SK-N-SH (cell line): Measurements from ENCODE around the gene ACER3. TPM values are rescaled to one million over a fixed set of nuclear protein-coding genes. Genes with fewer than 3 reads are reported as not detected.

ENCODE experiments used
- CTCF ChIA-PET: fragments of 300-600, 350-600 bp; formaldehyde crosslinking; extraction: SDS; loops from one replicate; lab custom pipeline; 2021; lab: Yijun Ruan, JAX
- POLR2A ChIA-PET: fragments of 350-600 bp; sonication (Branson Sonifier 250); formaldehyde crosslinking; extraction: SDS; loops from one replicate; lab custom pipeline; 2020; ENCODE audit warnings: antibody characterized with exemption, inconsistent platforms; lab: Yijun Ruan, JAX
- DNase-seq: peaks from one replicate; pipeline ENCODE4 v3.0.0; 2012
- H2AFZ ChIP-seq: fragments of 200-600 bp; sonication (generic); 2 replicates; pipeline ENCODE4 v1.8.1; 2016; ENCODE audit warnings: antibody characterized with exemption, mild to moderate bottlenecking, low read depth
- H3F3A ChIP-seq: fragments of 200-600 bp; sonication (generic); replicated peaks from 2 replicates; pipeline ENCODE3; 2016; ENCODE audit warnings: antibody characterized with exemption, mild to moderate bottlenecking; ENCODE audit not compliant: insufficient read depth
- H3K27ac ChIP-seq, 2 experiments: fragments of 200-500 bp in 1 of 2; fragments of 200-600 bp in 1 of 2; sonication (Bioruptor generic) in 1 of 2; sonication (generic), shearing (Covaris generic) in 1 of 2; 2 replicates each; pipeline versions ENCODE4 v1.5.1 to v1.6.1; 2014 to 2016; ENCODE audit warnings: low read depth in 2 of 2, inconsistent platforms in 1 of 2, low read length in 1 of 2, mild to moderate bottlenecking in 1 of 2, mixed read lengths in 1 of 2
- H3K27me3 ChIP-seq: fragments of 200-600 bp; sonication (generic), shearing (Covaris generic); 2 replicates; pipeline ENCODE4 v1.6.1; 2016; ENCODE audit warnings: mixed run types; ENCODE audit not compliant: insufficient read depth
- H3K36me3 ChIP-seq, 2 experiments: fragments of 200-500 bp in 1 of 2; fragments of 200-600 bp in 1 of 2; sonication (Bioruptor generic) in 1 of 2; sonication (generic) in 1 of 2; replicated peaks in 1 of 2; 2 replicates each; pipeline versions ENCODE3 to v1.5.1; 2014 to 2016; ENCODE audit warnings: low read length in 1 of 2, mild to moderate bottlenecking in 1 of 2; ENCODE audit not compliant: insufficient read depth in 2 of 2, control insufficient read depth in 1 of 2
- H3K4me1 ChIP-seq, 2 experiments: fragments of 200-500 bp in 1 of 2; fragments of 200-600 bp in 1 of 2; sonication (Bioruptor generic) in 1 of 2; sonication (generic), shearing (Covaris generic) in 1 of 2; 2 replicates each; pipeline versions ENCODE4 v1.5.1 to v1.6.1; 2014 to 2016; ENCODE audit warnings: low read depth in 1 of 2, low read length in 1 of 2, mixed run types in 1 of 2; ENCODE audit not compliant: insufficient read depth in 2 of 2, control insufficient read depth in 1 of 2
- H3K4me2 ChIP-seq: fragments of 200-600 bp; sonication (generic), shearing (Covaris generic); 2 replicates; pipeline ENCODE4 v1.6.1; 2017; ENCODE audit warnings: mixed run types
- H3K4me3 ChIP-seq, 2 experiments: fragments of 200-500 bp in 1 of 2; fragments of 200-600 bp in 1 of 2; sonication (Bioruptor generic) in 1 of 2; sonication (generic), shearing (Covaris generic) in 1 of 2; 2 replicates each; pipeline versions ENCODE4 v1.5.1 to v1.8.1; 2014 to 2016; ENCODE audit warnings: low read depth in 2 of 2, inconsistent platforms in 1 of 2, low read length in 1 of 2, mild to moderate bottlenecking in 1 of 2, mixed read lengths in 1 of 2, moderate library complexity in 1 of 2
- H3K79me2 ChIP-seq: fragments of 200-600 bp; sonication (generic); 2 replicates; pipeline ENCODE4 v1.8.1; 2017; ENCODE audit warnings: mild to moderate bottlenecking; ENCODE audit not compliant: insufficient read depth
- H3K9ac ChIP-seq: fragments of 200-600 bp; sonication (generic); 2 replicates; pipeline ENCODE4 v1.6.1; 2017; ENCODE audit warnings: mixed run types
- H3K9me2 ChIP-seq: fragments of 200-600 bp; sonication (generic); 2 replicates; pipeline ENCODE4 v1.6.1; 2017; ENCODE audit warnings: mixed run types
- H3K9me3 ChIP-seq: fragments of 200-600 bp; sonication (generic); 2 replicates; pipeline ENCODE4 v1.6.1; 2017; ENCODE audit warnings: mixed run types, mild to moderate bottlenecking, moderate library complexity
- H4K20me1 ChIP-seq: fragments of 200-600 bp; sonication (generic); 2 replicates; pipeline ENCODE4 v1.6.1; 2017; ENCODE audit warnings: mild to moderate bottlenecking, mixed run types; ENCODE audit not compliant: insufficient read depth
- CHD2 ChIP-seq: fragments of 150-350 bp; IDR thresholded peaks from 2 replicates; pipeline ENCODE4 v1.6.1; 2018; ENCODE audit warnings: low read length; ENCODE audit not compliant: partially characterized antibody
- EP300 ChIP-seq, 2 experiments: IDR thresholded peaks; 2 replicates each; pipeline versions ENCODE4 v1.4.0 to v1.6.1; 2012; ENCODE audit warnings: borderline replicate concordance in 1 of 2, low read depth in 1 of 2, low read length in 1 of 2
- FOSL2 ChIP-seq: IDR thresholded peaks from 2 replicates; pipeline ENCODE4 v1.4.0; 2012; ENCODE audit warnings: low read depth, mild to moderate bottlenecking, moderate library complexity, borderline replicate concordance
- FOXJ3 ChIP-seq: sonication (generic); formaldehyde crosslinking; IDR thresholded peaks from 2 replicates; pipeline ENCODE4 v1.5.1; 2020; ENCODE audit warnings: mild to moderate bottlenecking, missing genetic modification reagents
- FOXM1 ChIP-seq: IDR thresholded peaks from 2 replicates; pipeline ENCODE4 v1.4.0; 2012; ENCODE audit warnings: low read depth, mild to moderate bottlenecking
- GATA2 ChIP-seq: sonication (generic); formaldehyde crosslinking; IDR thresholded peaks from 2 replicates; pipeline ENCODE4 v1.5.0; 2020; ENCODE audit warnings: mild to moderate bottlenecking, missing genetic modification reagents
- JUND ChIP-seq: IDR thresholded peaks from 2 replicates; pipeline ENCODE4 v1.4.0; 2012
- MXI1 ChIP-seq: IDR thresholded peaks from 2 replicates; pipeline ENCODE4 v1.6.1; 2012; ENCODE audit warnings: mild to moderate bottlenecking, low read depth, low read length, improper control_type of control experiment
- NRF1 ChIP-seq: IDR thresholded peaks from 2 replicates; pipeline ENCODE4 v1.6.1; 2012; ENCODE audit warnings: low read depth, mild to moderate bottlenecking, low read length
- RAD21 ChIP-seq: IDR thresholded peaks from 2 replicates; pipeline ENCODE4 v1.6.1; 2012; ENCODE audit warnings: mild to moderate bottlenecking, low read length
- RXRA ChIP-seq: IDR thresholded peaks from 2 replicates; pipeline ENCODE4 v1.4.0; 2012; ENCODE audit warnings: low read depth, mild to moderate bottlenecking, borderline replicate concordance
- SIN3A ChIP-seq: IDR thresholded peaks from 2 replicates; pipeline ENCODE4 v1.6.1; 2012; ENCODE audit warnings: low read depth, mild to moderate bottlenecking, low read length, moderate library complexity, borderline replicate concordance
- TCF12 ChIP-seq: IDR thresholded peaks from 2 replicates; pipeline ENCODE4 v1.4.0; 2012
- TEAD4 ChIP-seq: IDR thresholded peaks from 2 replicates; pipeline ENCODE4 v1.4.0; 2012; ENCODE audit warnings: mild to moderate bottlenecking, borderline replicate concordance; ENCODE audit not compliant: insufficient read depth
- YY1 ChIP-seq: IDR thresholded peaks from 2 replicates; pipeline ENCODE4 v1.4.0; 2012; ENCODE audit warnings: low read depth, mild to moderate bottlenecking
- WGBS: methylation state at CpG from one replicate; pipeline ENCODE4 v1.1.6; 2017; ENCODE audit warnings: low lambda C conversion rate; 5-methylcytosine and 5-hydroxymethylcytosine counted together
- polyA plus RNA-seq, 3 experiments: library from polyadenylated mRNA; depleted of rRNA; stranded (reverse); fragments of >200 nt; gene quantifications; 2 replicates each; pipeline ENCODE4 v1.2.3, GENCODE V29; 2012
- TF ChIP-seq, protein P1 (sequence below): IDR thresholded peaks from 2 replicates; pipeline ENCODE4 v1.6.1; 2012; ENCODE audit warnings: mild to moderate bottlenecking, low read depth, low read length, moderate library complexity
- TF ChIP-seq, protein P2 (sequence below): fragments of 150-350 bp; IDR thresholded peaks from 2 replicates; pipeline ENCODE4 v1.6.1; 2017; ENCODE audit warnings: antibody characterized with exemption, low read length, low read depth, borderline replicate concordance
- TF ChIP-seq, protein P3 (sequence below): IDR thresholded peaks from 2 replicates; pipeline ENCODE4 v1.4.0; 2012; ENCODE audit warnings: low read depth, borderline replicate concordance

ACER3 gene
- polyA plus RNA-seq, 1 of the 3 experiments (the other 2 are of a cell fraction): 5.4 TPM

DNA sequence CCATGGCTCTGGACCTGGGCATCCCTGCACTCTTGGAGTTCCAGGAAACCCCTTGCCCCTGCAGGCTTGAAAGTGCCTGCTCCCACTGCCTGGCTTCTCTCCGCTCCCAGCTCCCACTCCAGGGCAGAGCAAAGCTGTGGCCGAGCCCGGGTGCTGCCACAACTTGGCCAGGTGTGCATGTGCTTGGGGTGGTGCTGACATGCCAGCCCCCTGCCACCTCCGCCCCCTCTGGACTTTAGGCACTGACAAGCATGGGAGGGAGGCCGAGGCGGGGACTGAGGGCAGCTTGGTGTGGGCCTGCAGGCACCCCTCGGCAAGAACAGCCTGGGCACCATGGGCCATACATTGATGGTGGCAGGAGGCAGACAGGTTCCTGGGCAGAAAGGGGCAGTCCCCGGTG is 117.1 kb downstream of the ACER3 start:
- WGBS: 100% methylated on average over 6 of the region's 8 CpGs
- no peak overlapping the region for H3K4me3 ChIP-seq
- peaks cover 0 to 3% of the 10 kb centered on the region in 2 experiments for H3K36me3 ChIP-seq
- no peaks in the 10 kb centered on the region for H3K79me2 ChIP-seq
- no peaks in the 10 kb centered on the region for H3F3A ChIP-seq
- ChIA-PET CTCF (interaction anchor here (1.0 kb wide), 1 partner anchor 58 kb away, joined by 5 read pairs; no protein-coding TSS in a partner anchor), POLR2A (no interaction called here)
- no peaks in the 10 kb centered on the region for H3K27me3 ChIP-seq
- H3K9me2 ChIP-seq: no peaks in the 10 kb centered on the region
- no peak for DNase-seq
- no peak for TF ChIP-seq GATA2
- TF ChIP-seq EP300 (IDR thresholded peaks at IDR 0.05; ENCODE audit: borderline replicate concordance in 1 of 2, low read depth in 1 of 2, low read length in 1 of 2): no peak
- no peak for TF ChIP-seq TCF12
- TF ChIP-seq JUND: no peak
- no peak for TF ChIP-seq MXI1
- TF ChIP-seq YY1: no peak
- TF ChIP-seq RXRA: no peak
- TF ChIP-seq FOXM1: no peak
- TF ChIP-seq, protein P1, sequence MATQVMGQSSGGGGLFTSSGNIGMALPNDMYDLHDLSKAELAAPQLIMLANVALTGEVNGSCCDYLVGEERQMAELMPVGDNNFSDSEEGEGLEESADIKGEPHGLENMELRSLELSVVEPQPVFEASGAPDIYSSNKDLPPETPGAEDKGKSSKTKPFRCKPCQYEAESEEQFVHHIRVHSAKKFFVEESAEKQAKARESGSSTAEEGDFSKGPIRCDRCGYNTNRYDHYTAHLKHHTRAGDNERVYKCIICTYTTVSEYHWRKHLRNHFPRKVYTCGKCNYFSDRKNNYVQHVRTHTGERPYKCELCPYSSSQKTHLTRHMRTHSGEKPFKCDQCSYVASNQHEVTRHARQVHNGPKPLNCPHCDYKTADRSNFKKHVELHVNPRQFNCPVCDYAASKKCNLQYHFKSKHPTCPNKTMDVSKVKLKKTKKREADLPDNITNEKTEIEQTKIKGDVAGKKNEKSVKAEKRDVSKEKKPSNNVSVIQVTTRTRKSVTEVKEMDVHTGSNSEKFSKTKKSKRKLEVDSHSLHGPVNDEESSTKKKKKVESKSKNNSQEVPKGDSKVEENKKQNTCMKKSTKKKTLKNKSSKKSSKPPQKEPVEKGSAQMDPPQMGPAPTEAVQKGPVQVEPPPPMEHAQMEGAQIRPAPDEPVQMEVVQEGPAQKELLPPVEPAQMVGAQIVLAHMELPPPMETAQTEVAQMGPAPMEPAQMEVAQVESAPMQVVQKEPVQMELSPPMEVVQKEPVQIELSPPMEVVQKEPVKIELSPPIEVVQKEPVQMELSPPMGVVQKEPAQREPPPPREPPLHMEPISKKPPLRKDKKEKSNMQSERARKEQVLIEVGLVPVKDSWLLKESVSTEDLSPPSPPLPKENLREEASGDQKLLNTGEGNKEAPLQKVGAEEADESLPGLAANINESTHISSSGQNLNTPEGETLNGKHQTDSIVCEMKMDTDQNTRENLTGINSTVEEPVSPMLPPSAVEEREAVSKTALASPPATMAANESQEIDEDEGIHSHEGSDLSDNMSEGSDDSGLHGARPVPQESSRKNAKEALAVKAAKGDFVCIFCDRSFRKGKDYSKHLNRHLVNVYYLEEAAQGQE: no peak
- TF ChIP-seq NRF1: no peak
- no peak for TF ChIP-seq FOSL2
- TF ChIP-seq CHD2: no peak
- TF ChIP-seq FOXJ3 (CRISPR knock-in tag): no peak
- no peak for TF ChIP-seq SIN3A
- TF ChIP-seq, protein P2, sequence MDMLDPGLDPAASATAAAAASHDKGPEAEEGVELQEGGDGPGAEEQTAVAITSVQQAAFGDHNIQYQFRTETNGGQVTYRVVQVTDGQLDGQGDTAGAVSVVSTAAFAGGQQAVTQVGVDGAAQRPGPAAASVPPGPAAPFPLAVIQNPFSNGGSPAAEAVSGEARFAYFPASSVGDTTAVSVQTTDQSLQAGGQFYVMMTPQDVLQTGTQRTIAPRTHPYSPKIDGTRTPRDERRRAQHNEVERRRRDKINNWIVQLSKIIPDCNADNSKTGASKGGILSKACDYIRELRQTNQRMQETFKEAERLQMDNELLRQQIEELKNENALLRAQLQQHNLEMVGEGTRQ: no peak
- TF ChIP-seq RAD21: no peak
- TF ChIP-seq TEAD4: no peak
- TF ChIP-seq, protein P3, sequence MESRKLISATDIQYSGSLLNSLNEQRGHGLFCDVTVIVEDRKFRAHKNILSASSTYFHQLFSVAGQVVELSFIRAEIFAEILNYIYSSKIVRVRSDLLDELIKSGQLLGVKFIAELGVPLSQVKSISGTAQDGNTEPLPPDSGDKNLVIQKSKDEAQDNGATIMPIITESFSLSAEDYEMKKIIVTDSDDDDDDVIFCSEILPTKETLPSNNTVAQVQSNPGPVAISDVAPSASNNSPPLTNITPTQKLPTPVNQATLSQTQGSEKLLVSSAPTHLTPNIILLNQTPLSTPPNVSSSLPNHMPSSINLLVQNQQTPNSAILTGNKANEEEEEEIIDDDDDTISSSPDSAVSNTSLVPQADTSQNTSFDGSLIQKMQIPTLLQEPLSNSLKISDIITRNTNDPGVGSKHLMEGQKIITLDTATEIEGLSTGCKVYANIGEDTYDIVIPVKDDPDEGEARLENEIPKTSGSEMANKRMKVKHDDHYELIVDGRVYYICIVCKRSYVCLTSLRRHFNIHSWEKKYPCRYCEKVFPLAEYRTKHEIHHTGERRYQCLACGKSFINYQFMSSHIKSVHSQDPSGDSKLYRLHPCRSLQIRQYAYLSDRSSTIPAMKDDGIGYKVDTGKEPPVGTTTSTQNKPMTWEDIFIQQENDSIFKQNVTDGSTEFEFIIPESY: no peak
- no peaks in the 10 kb centered on the region for H3K4me1 ChIP-seq
- H3K27ac ChIP-seq: no peak overlapping the region
- no peak overlapping the region for H3K4me2 ChIP-seq
- H2AFZ ChIP-seq: no peak overlapping the region
- H3K9ac ChIP-seq: no peak overlapping the region
- no peaks in the 10 kb centered on the region for H4K20me1 ChIP-seq
- no peaks in the 10 kb centered on the region for H3K9me3 ChIP-seq
